Ovary (tissue), 3 donors: ENCODE measurements around the gene COPZ2.

ENCODE experiments used
- POLR2A ChIP-seq: fragments of 450-650 bp; IDR thresholded peaks from one replicate; pipeline ENCODE4 v1.6.1; 2017; ENCODE audit warnings: antibody characterized with exemption, mild to moderate bottlenecking, moderate library complexity
- TF ChIP-seq, protein P1 (sequence below), 3 donors: fragments of 450-650 bp in 2 of 3; fragments of 200-600 bp in 1 of 3; IDR thresholded peaks; one replicate each; pipeline versions ENCODE4 v1.5.1 to v1.8.0; 2016 to 2022; ENCODE audit warnings: antibody characterized with exemption in 3 of 3, mild to moderate bottlenecking in 1 of 3
- donor health status: DM: no; HTN: no; CAD: no.

DNA sequence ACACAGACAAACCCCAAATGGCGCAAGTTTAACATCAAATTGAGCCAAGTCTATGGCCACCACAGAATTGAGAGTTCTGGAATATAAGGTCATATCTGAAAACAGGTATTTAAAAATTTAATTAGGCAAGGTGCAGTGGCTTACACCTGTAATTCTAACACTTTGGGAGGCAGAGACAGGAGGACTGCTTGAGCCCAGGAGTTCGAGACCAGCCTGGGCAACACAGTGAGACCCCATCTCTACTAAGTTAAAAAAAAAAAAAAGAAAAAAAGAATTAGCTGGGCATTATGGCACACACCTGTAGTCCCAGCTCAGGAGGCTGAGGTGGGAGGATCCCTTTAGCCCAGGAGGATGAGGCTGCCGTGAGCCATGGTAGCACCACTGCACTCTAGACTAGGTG, 29.6 kb upstream of the COPZ2 start:
- TF ChIP-seq, protein P1, sequence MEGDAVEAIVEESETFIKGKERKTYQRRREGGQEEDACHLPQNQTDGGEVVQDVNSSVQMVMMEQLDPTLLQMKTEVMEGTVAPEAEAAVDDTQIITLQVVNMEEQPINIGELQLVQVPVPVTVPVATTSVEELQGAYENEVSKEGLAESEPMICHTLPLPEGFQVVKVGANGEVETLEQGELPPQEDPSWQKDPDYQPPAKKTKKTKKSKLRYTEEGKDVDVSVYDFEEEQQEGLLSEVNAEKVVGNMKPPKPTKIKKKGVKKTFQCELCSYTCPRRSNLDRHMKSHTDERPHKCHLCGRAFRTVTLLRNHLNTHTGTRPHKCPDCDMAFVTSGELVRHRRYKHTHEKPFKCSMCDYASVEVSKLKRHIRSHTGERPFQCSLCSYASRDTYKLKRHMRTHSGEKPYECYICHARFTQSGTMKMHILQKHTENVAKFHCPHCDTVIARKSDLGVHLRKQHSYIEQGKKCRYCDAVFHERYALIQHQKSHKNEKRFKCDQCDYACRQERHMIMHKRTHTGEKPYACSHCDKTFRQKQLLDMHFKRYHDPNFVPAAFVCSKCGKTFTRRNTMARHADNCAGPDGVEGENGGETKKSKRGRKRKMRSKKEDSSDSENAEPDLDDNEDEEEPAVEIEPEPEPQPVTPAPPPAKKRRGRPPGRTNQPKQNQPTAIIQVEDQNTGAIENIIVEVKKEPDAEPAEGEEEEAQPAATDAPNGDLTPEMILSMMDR (IDR thresholded peaks at IDR 0.05): no peak
- no peak for TF ChIP-seq POLR2A
